ENCODE measurements around the gene DDX59. TPM values are rescaled to one million over a fixed set of nuclear protein-coding genes. Genes with fewer than 3 reads are reported as not detected.

The DDX59 gene
- total RNA-seq, 2 experiments from 2014 or later, result 17.4 to 19.4 TPM

- Mint-ChIP-seq H3K27ac (peak overlapping the region; percentile 99), H3K4me1 (peaks cover 41% of the 10 kb centered on the region), H3K27me3 (no peaks in the 10 kb centered on the region), H3K9me3 (ENCODE audit: low read depth) (no peaks in the 10 kb centered on the region), H3K4me3 (peak overlapping the region; percentile 94), H3K36me3 (ENCODE audit: low read depth) (peaks cover 8% of the 10 kb centered on the region)
- ATAC-seq (peak; percentile 10), DNase-seq (peak; percentile 48)
- ChIA-PET CTCF (interaction anchor here (0.6 to 3.5 kb wide), 9 partner anchors 11 to 133 kb away, joined by 3 to 32 read pairs (median 3); no protein-coding TSS in a partner anchor), POLR2A (interaction anchor here (0.6 to 2.5 kb wide), 6 partner anchors 49 to 351 kb away, joined by 3 to 15 read pairs (median 4); partner anchors contain the start of gene KIF14)
- intact Hi-C loops (cut with DNase I, micrococcal nuclease), result loop anchor here (1.0 to 5.0 kb wide), 4 partner anchors 50 to 349 kb away; partner anchors contain the start of genes CAMSAP2 (in 1 of the 2) and KIF14 (in 1 of the 2)
Observed at GRCh38 chr1:200670242-200671118, 773 bp upstream of the DDX59 start.

- DNase-seq (no peak), ATAC-seq (no peak)
- H3K36me3 Mint-ChIP-seq (ENCODE audit: low read depth), result peaks cover 20% of the 10 kb centered on the region
- peak overlapping the region; percentile 94 for H3K4me3 Mint-ChIP-seq
- peaks cover 44% of the 10 kb centered on the region for H3K4me1 Mint-ChIP-seq
- H3K9me3 Mint-ChIP-seq (ENCODE audit: low read depth), result no peaks in the 10 kb centered on the region
- ChIA-PET POLR2A (interaction anchor here (1.6 to 2.5 kb wide), 4 partner anchors 47 to 70 kb away, joined by 3 to 15 read pairs (median 4); partner anchors contain the start of gene KIF14), CTCF (interaction anchor here (0.7 to 3.5 kb wide), 3 partner anchors 46 to 340 kb away, joined by 3 to 32 read pairs (median 5); no protein-coding TSS in a partner anchor)
- H3K27me3 Mint-ChIP-seq, result no peaks in the 10 kb centered on the region
- H3K27ac Mint-ChIP-seq, result peak overlapping the region; percentile 86
- intact Hi-C loops (cut with DNase I, micrococcal nuclease), result loop anchor here in 1 of 2 experiments (1.0 kb wide), 5 partner anchors 28 to 258 kb away; partner anchors contain the start of genes KIF14 and ZNF281
Observed at GRCh38 chr1:200668514-200669313, 993 bp downstream of the DDX59 start.

DNA sequence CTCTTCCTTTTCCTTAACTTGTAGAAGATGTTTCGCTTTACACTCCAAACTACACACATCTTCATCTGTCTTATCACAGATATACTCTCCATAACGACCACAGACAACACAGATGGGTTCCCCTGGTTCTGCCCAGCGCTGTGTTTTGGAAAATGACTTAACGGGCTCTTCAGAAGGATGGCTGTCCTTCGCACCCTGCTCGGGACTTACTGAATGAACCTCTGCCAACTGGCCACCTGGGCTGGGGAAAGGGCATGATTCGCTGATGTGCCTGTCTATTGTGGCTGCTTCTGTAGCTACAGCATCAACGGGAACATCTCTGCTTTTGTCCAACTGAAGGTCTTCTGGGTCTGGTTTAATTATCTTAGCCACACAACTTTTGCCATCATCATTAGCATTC lies 3.4 kb downstream of the DDX59 start:
- ATAC-seq, result no peak
- intact Hi-C loops (cut with DNase I, micrococcal nuclease), result no loop called here
- peaks cover 32% of the 10 kb centered on the region for H3K36me3 Mint-ChIP-seq (ENCODE audit: low read depth)
- CTCF ChIA-PET, result interaction anchor here (0.6 to 1.3 kb wide), 2 partner anchors 19 to 44 kb away, joined by 3 to 6 read pairs; no protein-coding TSS in a partner anchor
- no peaks in the 10 kb centered on the region for H3K27me3 Mint-ChIP-seq
- H3K27ac Mint-ChIP-seq, result peak overlapping the region; percentile 39
- POLR2A ChIA-PET, result no interaction called here
- H3K4me1 Mint-ChIP-seq, result peaks cover 45% of the 10 kb centered on the region
- H3K4me3 Mint-ChIP-seq, result no peak overlapping the region
- H3K9me3 Mint-ChIP-seq (ENCODE audit: low read depth), result no peaks in the 10 kb centered on the region
- no peak for DNase-seq

DNA sequence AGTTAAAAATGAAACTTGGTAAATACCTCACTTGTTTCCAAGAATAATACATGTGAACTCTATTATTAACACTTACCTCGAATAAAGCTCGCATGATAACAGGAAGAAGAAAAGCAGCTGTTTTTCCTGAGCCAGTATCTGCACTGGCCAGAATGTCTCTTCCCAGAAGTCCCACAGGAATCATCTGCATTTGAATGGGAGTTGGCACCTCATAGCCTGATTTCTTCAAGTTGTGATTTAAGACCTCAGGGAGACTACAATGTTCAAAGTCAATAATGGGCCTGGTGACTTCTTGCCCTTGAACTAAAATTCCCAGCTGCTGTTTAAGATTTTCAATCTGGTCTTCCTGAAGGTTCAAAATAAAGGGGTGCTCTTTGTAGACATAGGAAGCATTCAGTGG lies 3.8 kb downstream of the DDX59 start:
- H3K36me3 Mint-ChIP-seq (ENCODE audit: low read depth), result peaks cover 33% of the 10 kb centered on the region
- intact Hi-C loops (cut with DNase I, micrococcal nuclease), result no loop called here
- ATAC-seq (no peak), DNase-seq (no peak)
- no peaks in the 10 kb centered on the region for H3K27me3 Mint-ChIP-seq
- H3K4me3 Mint-ChIP-seq, result no peak overlapping the region
- POLR2A ChIA-PET, result interaction anchor here (0.6 kb wide), 1 partner anchor 139 kb away, joined by 3 read pairs; no protein-coding TSS in a partner anchor
- H3K27ac Mint-ChIP-seq, result peak overlapping the region; percentile 33
- peaks cover 41% of the 10 kb centered on the region for H3K4me1 Mint-ChIP-seq
- CTCF ChIA-PET, result interaction anchor here (1.3 kb wide), 1 partner anchor 43 kb away, joined by 6 read pairs; no protein-coding TSS in a partner anchor
- no peaks in the 10 kb centered on the region for H3K9me3 Mint-ChIP-seq (ENCODE audit: low read depth)

DNA sequence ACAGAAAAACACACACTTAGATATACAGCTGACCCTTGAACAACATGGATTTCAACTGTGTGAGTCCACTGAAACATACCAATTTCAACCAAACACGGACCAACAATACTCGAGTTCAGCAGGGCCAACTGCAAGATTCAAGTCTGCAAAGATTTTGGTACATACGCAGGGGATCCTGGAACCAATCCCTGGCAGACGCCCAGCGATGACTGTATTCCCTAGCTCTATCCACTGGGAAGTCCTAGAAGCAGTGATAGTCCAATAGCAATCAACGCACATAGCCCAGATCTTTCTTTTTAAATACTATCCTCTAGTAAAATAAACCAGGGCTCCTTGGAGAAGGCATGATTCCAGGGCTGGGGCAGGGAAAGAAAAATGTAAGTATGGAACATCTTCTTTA lies 9.0 kb downstream of the DDX59 start:
- H3K27ac Mint-ChIP-seq, result no peak overlapping the region
- peaks cover 19% of the 10 kb centered on the region for H3K4me1 Mint-ChIP-seq
- no peak overlapping the region for H3K4me3 Mint-ChIP-seq
- no peak for ATAC-seq
- DNase-seq, result no peak
- intact Hi-C loops (cut with DNase I, micrococcal nuclease), result no loop called here
- H3K9me3 Mint-ChIP-seq (ENCODE audit: low read depth), result no peaks in the 10 kb centered on the region
- POLR2A ChIA-PET, result interaction anchor here (0.6 kb wide), 1 partner anchor 40 kb away, joined by 5 read pairs; no protein-coding TSS in a partner anchor
- H3K27me3 Mint-ChIP-seq, result no peaks in the 10 kb centered on the region
- peaks cover 45% of the 10 kb centered on the region for H3K36me3 Mint-ChIP-seq (ENCODE audit: low read depth)
- CTCF ChIA-PET, result interaction anchor here (0.7 to 1.2 kb wide), 2 partner anchors 39 to 70 kb away, joined by 3 to 6 read pairs; no protein-coding TSS in a partner anchor

DNA sequence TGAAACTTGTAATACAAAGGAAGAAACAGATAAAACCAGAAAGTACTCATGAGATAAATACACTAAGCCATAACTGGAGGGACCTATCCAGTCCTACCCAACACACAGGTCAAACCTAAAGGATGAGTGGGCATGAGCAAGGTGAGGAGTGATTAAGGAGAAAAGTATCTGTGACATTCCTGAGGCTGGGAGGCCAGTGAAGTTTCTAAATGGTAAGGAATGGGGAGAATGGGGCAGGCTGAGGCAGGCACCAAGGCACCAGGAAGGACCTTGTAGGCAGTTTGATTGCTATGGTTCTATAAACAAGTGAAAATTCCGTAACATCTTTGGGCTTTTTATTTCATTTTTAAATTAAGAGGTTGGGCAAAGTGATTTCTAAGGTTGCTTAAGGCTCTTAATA lies 10.4 kb downstream of the DDX59 start:
- no peaks in the 10 kb centered on the region for H3K9me3 Mint-ChIP-seq (ENCODE audit: low read depth)
- CTCF ChIA-PET, result no interaction called here

DNA sequence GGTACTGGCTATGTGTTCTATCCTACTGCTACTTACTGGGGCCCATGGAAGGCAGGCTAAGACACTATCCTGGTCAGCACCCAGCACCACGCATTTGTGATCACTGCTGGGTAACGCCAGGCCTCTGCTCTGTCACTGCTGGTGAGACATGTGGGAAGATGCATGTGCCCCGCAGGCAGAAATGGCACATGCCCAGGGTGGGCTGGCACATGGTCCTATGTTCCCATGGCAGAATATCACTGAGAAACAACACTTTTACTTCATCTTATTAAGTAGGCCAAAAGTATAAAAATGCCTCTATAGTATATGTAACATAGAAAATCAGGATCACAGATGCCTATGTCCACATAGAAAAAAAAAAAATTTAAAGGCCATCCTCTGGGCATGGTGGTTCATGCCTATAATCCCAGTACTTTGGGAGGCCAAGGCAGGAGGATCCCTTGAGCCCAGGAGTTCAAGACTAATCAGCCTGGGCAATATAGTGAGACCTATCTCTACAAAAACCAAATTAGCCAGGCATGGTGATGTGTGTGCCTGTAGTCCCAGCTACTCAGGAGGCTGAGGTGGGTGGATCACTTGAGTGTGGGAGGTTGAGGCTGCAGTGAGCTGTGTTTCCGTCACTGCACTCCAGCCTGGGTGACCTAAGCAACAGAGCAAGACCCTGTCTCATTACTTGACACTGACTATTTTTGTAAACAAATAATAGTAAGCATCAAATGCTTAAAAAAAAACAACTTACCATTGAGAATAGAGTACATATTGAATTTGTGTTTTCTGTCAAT lies 11.5 kb downstream of the DDX59 start:
- Mint-ChIP-seq H3K9me3 (ENCODE audit: low read depth) (no peaks in the 10 kb centered on the region), H3K27me3 (no peaks in the 10 kb centered on the region), H3K27ac (no peak overlapping the region), H3K36me3 (ENCODE audit: low read depth) (peaks cover 48% of the 10 kb centered on the region), H3K4me1 (peaks cover 24% of the 10 kb centered on the region), H3K4me3 (no peak overlapping the region)
- DNase-seq, result no peak
- no peak for ATAC-seq
- intact Hi-C loops (cut with DNase I, micrococcal nuclease), result no loop called here
- POLR2A ChIA-PET, result no interaction called here
- CTCF ChIA-PET, result no interaction called here

More for the DNA sequence above, 10.4 kb downstream of the DDX59 start:
- Mint-ChIP-seq H3K36me3 (ENCODE audit: low read depth) (peaks cover 48% of the 10 kb centered on the region), H3K27ac (no peak overlapping the region), H3K4me3 (no peak overlapping the region), H3K4me1 (peaks cover 21% of the 10 kb centered on the region), H3K27me3 (no peaks in the 10 kb centered on the region)
- no peak for DNase-seq
- no peak for ATAC-seq
- POLR2A ChIA-PET, result no interaction called here
- intact Hi-C loops (cut with DNase I, micrococcal nuclease), result no loop called here

DNA sequence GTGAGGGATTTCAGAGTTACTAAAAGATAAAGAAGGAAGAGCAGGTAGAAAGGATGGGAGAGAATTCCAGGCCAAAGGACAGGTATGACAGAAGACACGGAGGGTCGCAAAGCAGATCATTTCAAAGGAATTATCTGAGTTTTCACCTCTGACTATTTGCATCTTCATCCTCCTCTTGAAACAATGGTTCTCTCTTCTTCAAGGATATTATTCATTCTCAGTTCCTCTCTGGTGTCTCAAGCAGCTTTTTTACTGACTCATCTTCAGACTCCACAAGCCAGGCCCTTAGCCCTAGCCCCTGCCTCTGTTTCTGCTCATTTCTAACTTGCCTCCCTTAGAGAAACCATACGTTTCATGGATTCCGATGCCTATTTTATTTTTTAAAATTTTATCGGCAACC lies 15.0 kb downstream of the DDX59 start:
- Mint-ChIP-seq H3K27ac (no peak overlapping the region), H3K9me3 (ENCODE audit: low read depth) (no peaks in the 10 kb centered on the region), H3K4me3 (no peak overlapping the region), H3K4me1 (peaks cover 27% of the 10 kb centered on the region), H3K36me3 (ENCODE audit: low read depth) (peaks cover 36% of the 10 kb centered on the region), H3K27me3 (no peaks in the 10 kb centered on the region)
- intact Hi-C loops (cut with DNase I, micrococcal nuclease), result no loop called here
- DNase-seq (no peak), ATAC-seq (peak; percentile 42)
- ChIA-PET POLR2A (no interaction called here), CTCF (no interaction called here)

DNA sequence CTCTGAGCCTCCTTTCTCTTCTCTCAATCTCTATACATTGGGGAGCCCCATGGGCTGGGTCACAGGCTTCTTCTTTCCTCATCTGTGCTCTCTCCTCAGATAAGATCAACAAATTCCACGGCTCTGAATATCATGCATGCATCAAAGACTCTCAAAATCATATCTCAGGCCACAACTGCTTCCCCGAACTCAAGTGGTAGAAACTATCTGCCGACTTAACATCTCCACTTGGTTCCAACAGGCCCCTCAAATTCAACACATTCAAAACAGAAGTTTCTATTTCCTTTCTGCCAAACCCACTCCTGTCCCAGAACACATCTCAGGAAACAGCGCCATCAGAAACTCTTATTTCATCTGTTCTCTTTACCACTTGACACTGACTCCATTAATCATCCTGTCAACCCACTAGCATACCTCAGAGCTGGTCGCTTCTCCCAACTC lies 16.7 kb downstream of the DDX59 start:
- ATAC-seq (peak; percentile 79), DNase-seq (no peak)
- ChIA-PET CTCF (interaction anchor here (1.2 kb wide), 1 partner anchor 18 kb away, joined by 4 read pairs; no protein-coding TSS in a partner anchor), POLR2A (no interaction called here)
- no peaks in the 10 kb centered on the region for H3K9me3 Mint-ChIP-seq (ENCODE audit: low read depth)
- H3K27me3 Mint-ChIP-seq, result no peaks in the 10 kb centered on the region
- H3K4me1 Mint-ChIP-seq, result peaks cover 27% of the 10 kb centered on the region
- H3K4me3 Mint-ChIP-seq, result no peak overlapping the region
- peaks cover 37% of the 10 kb centered on the region for H3K36me3 Mint-ChIP-seq (ENCODE audit: low read depth)
- intact Hi-C loops (cut with DNase I, micrococcal nuclease), result no loop called here
- H3K27ac Mint-ChIP-seq, result peak overlapping the region; percentile 72

GRCh38 chr1:200652378-200652777 lies 17.3 kb downstream of the DDX59 start:
- Mint-ChIP-seq H3K27ac (no peak overlapping the region), H3K4me1 (peaks cover 27% of the 10 kb centered on the region), H3K27me3 (no peaks in the 10 kb centered on the region), H3K9me3 (ENCODE audit: low read depth) (no peaks in the 10 kb centered on the region), H3K36me3 (ENCODE audit: low read depth) (peaks cover 34% of the 10 kb centered on the region), H3K4me3 (no peak overlapping the region)
- DNase-seq (no peak), ATAC-seq (no peak)
- intact Hi-C loops (cut with DNase I, micrococcal nuclease), result no loop called here
- ChIA-PET POLR2A (no interaction called here), CTCF (interaction anchor here (1.2 kb wide), 1 partner anchor 18 kb away, joined by 4 read pairs; no protein-coding TSS in a partner anchor)
